HG02852 (cell line): ENCODE measurements around the gene CX3CR1.
"Not testable (repeated sequence)": the region's sequence is repeated elsewhere in the genome, so short reads cannot be mapped to it uniquely, and the experiment has no call there.

Source experiments
- ATAC-seq: cut with Tn5 transposase; IDR thresholded peaks from one replicate; pipeline ENCODE4 v1.9.1; 2021; ENCODE audit warnings: mild to moderate bottlenecking, moderate library complexity; ENCODE audit not compliant: unreplicated experiment

CX3CR1 gene

GRCh38 chr3:39228496-39228895 lies 51.3 kb downstream of the CX3CR1 start:
- ATAC-seq = no peak

GRCh38 chr3:39227596-39227995 lies 52.2 kb downstream of the CX3CR1 start:
- ATAC-seq = not testable (repeated sequence)

- ATAC-seq = no peak
Observed at GRCh38 chr3:39226106-39226741, 53.6 kb downstream of the CX3CR1 start.

DNA sequence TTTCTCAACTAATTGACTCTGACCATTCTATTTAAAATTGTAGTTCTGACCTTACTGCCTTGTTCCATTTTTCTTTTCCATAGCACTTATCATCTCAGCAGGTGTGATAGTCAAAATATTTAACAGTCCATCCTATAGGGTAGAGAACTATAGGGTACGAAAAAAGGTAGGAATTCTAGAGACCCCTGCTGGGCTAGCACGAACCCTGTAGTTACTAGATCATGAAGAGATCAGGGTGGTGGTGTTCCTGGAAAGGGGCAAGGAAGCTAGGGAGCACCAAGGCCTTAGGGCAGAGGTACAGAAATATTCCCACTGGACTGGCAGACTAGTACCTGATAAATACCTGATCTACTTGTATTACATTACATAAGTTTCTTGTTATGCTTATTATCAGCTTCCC lies 55.5 kb downstream of the CX3CR1 start:
- no peak for ATAC-seq

DNA sequence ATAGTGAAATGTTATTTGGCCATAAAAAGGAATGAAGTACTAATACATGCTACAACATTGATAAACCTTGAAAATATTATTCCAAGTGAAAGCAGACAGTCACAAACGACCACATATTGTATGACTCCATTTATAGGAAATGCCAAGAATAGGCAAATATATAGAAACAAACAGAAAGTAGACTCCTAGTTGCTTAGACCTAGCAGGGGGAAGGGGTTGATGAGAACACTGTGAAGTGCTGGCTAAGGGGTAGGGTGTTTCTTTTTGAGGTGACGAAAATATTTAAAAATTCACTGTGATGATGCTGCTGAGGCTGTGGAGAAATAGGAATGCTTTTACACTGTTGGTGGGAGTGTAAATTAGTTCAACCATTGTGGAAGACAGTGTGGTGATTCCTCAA lies 56.9 kb downstream of the CX3CR1 start:
- no peak for ATAC-seq

DNA sequence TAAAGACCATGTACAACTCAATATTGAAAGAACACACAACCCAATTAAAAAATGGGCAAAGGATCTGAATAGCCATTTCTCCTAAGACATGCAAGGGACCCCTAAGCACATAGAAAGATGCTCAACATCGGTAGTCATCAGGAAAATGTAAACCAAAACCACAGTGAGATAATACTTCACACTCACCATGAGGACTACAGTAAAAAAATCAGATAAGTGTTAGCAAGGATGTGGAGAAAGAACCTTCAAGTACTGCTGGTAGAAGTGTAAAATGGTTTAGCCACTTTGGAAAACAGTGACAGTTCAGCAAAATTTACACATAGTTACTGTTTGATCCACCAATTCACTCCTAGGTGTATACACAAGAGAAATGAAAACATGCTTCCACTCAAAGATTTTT lies 57.4 kb downstream of the CX3CR1 start:
- ATAC-seq = no peak

DNA sequence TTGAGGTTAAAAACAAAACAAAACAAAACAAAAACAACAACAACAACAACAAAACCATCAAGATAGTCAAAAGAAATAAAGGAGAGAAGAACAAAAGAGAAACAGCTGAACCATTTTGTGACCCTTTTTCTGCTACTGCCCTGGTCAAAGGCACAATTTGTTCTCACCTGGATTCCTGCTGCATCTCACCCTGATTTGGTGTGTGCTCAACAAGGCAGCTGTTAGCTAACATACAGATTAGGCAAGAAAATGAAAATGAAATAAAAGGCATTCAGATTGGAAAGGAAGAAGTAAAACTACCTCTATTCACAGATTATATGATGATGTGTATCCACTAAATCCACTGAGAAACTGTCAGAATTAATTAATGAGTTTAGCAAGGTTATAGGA lies 58.7 kb downstream of the CX3CR1 start:
- peak; percentile 24 for ATAC-seq

- ATAC-seq = peak; percentile 42
Observed at GRCh38 chr3:39220407-39221140, 59.3 kb downstream of the CX3CR1 start.

GRCh38 chr3:39219702-39220101 lies 60.1 kb downstream of the CX3CR1 start:
- ATAC-seq = no peak

DNA sequence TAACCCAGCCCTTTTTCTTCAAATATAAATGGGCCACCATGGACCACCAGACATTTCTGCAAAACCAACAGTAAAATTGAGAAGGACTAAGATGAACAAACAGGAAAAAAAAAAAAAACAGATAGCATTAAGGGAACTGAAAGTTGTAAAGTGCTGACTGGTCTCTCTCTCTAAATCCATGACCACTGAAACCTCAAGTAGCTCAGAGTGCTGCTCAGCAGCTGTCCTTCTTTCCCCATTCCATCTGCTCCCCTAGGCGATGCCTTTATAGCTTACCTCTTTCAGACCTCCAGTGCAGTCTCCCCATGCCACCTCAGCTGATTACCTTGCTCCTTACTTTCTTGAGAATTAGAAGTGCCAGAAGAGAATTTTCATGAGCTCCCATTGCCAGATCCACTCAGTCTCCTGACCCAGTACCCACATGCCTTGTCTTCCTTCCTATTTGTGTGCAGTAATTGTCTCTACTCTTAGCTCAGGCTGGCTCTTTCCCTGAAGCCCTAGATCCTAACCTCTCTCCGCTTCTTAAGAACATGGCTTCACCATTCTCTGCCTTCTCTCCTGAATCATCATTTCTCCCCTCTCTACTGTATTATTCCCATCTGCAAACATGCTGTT lies 63.6 kb downstream of the CX3CR1 start:
- peak; percentile 93 for ATAC-seq

- ATAC-seq = no peak
Observed at GRCh38 chr3:39213613-39214012, 66.2 kb downstream of the CX3CR1 start.
